ENCODE measurements around the gene SPRED3.

The SPRED3 gene

GRCh38 chr19:38443458-38443999 is 55.0 kb downstream of the SPRED3 start:
- POLR2A ChIA-PET: no interaction called here
- CTCF ChIA-PET: no interaction called here
- no peak for DNase-seq (ENCODE audit: low read depth, low spot score)
- TF ChIP-seq, protein P1, sequence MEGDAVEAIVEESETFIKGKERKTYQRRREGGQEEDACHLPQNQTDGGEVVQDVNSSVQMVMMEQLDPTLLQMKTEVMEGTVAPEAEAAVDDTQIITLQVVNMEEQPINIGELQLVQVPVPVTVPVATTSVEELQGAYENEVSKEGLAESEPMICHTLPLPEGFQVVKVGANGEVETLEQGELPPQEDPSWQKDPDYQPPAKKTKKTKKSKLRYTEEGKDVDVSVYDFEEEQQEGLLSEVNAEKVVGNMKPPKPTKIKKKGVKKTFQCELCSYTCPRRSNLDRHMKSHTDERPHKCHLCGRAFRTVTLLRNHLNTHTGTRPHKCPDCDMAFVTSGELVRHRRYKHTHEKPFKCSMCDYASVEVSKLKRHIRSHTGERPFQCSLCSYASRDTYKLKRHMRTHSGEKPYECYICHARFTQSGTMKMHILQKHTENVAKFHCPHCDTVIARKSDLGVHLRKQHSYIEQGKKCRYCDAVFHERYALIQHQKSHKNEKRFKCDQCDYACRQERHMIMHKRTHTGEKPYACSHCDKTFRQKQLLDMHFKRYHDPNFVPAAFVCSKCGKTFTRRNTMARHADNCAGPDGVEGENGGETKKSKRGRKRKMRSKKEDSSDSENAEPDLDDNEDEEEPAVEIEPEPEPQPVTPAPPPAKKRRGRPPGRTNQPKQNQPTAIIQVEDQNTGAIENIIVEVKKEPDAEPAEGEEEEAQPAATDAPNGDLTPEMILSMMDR (IDR thresholded peaks at IDR 0.05; ENCODE audit: insufficient read depth, low read length, missing control alignments): no peak
- no peak overlapping the region for H3K4me3 ChIP-seq (ENCODE audit: low read depth, low read length)

GRCh38 chr19:38444026-38444425 is 55.5 kb downstream of the SPRED3 start:
- POLR2A ChIA-PET: no interaction called here

DNA sequence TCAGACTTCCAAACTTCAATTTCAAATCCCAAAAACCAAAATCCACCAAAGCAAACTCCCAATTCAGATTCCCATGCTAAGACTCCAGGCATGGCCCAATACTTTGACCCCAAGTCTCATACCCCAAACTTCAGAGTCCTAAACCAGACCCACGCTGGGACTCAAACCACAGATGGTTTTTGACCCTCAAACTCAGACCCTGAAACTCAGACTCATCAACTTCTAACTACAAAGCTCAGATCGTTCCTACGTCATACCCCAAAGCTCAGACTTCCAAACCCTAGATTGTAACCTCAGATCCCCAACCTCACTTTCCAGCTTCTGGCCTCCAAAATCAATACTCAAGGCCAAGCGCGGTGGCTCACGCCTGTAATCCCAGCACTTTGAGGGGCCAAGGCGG is 56.9 kb downstream of the SPRED3 start:
- TF ChIP-seq, protein P1 (IDR thresholded peaks at IDR 0.05; ENCODE audit: insufficient read depth, low read length, missing control alignments): no peak
- POLR2A ChIA-PET: interaction anchor here (0.6 kb wide), 1 partner anchor 188 kb away, joined by 3 read pairs; no protein-coding TSS in a partner anchor
- H3K4me3 ChIP-seq (ENCODE audit: low read depth, low read length): no peak overlapping the region
- CTCF ChIA-PET: no interaction called here
- no peak for DNase-seq (ENCODE audit: low read depth, low spot score)

More at GRCh38 chr19:38444026-38444425, 55.5 kb downstream of the SPRED3 start:
- CTCF ChIA-PET: no interaction called here
- TF ChIP-seq, protein P1 (IDR thresholded peaks at IDR 0.05; ENCODE audit: insufficient read depth, low read length, missing control alignments): no peak
- DNase-seq (ENCODE audit: low read depth, low spot score): no peak
- no peak overlapping the region for H3K4me3 ChIP-seq (ENCODE audit: low read depth, low read length)

GRCh38 chr19:38448225-38448624 is 59.7 kb downstream of the SPRED3 start:
- TF ChIP-seq, protein P1 (IDR thresholded peaks at IDR 0.05; ENCODE audit: insufficient read depth, low read length, missing control alignments): no peak
- DNase-seq (ENCODE audit: low read depth, low spot score): no peak
- no peak overlapping the region for H3K4me3 ChIP-seq (ENCODE audit: low read depth, low read length)
- ChIA-PET CTCF (no interaction called here), POLR2A (no interaction called here)

All from AG04449 (cell line).